OCI-LY7 (cell line): ENCODE data around the gene ITGAV. TPM values are rescaled to one million over a fixed set of nuclear protein-coding genes. Genes with fewer than 3 reads are reported as not detected.

Experiments used
- BruUV-seq: library from RNA; stranded (reverse); fragments of 400-500 nt; replicated peaks from 2 replicates; lab custom pipeline; 2021; lab: Mats Ljungman, UMichigan
- CTCF ChIA-PET: fragments of 300-600 bp; sonication (Branson Sonifier 250); formaldehyde crosslinking; loops from one replicate; lab custom pipeline; 2022; ENCODE audit warnings: antibody characterized with exemption; ENCODE audit not compliant: unreplicated experiment; lab: Charles Lee
- POLR2A ChIA-PET: fragments of 300-600 bp; sonication (Branson Sonifier 250); formaldehyde crosslinking; loops from one replicate; lab custom pipeline; 2022; ENCODE audit warnings: antibody characterized with exemption; lab: Charles Lee
- DNase-seq: peaks from one replicate; pipeline ENCODE4 v3.0.0-alpha.2; 2015; ENCODE audit warnings: low spot score
- H2AFZ ChIP-seq: fragments of 200-600 bp; sonication (generic), shearing (Covaris generic); 2 replicates; pipeline ENCODE4 v1.6.1; 2014; ENCODE audit warnings: mild to moderate bottlenecking, antibody characterized with exemption, low read length, moderate library complexity
- H3K27ac ChIP-seq: fragments of 200-600 bp; sonication (generic); 2 replicates; pipeline ENCODE4 v1.5.1; 2014; ENCODE audit warnings: mixed run types, low read depth, mild to moderate bottlenecking, moderate library complexity, low read length, inconsistent platforms; ENCODE audit not compliant: poor library complexity, severe bottlenecking
- H3K36me3 ChIP-seq: fragments of 200-600 bp; sonication (generic); 2 replicates; pipeline ENCODE4 v1.6.1; 2014; ENCODE audit warnings: mild to moderate bottlenecking, antibody characterized with exemption, low read length, moderate library complexity, mixed read lengths; ENCODE audit not compliant: insufficient read depth
- H3K4me1 ChIP-seq: fragments of 200-600 bp; sonication (generic); 2 replicates; pipeline ENCODE4 v1.5.1; 2014; ENCODE audit warnings: mild to moderate bottlenecking, low read length; ENCODE audit not compliant: insufficient read depth, poor library complexity, severe bottlenecking
- H3K4me2 ChIP-seq: fragments of 200-600 bp; sonication (generic); 2 replicates; pipeline ENCODE4 v1.6.1; 2014; ENCODE audit warnings: mild to moderate bottlenecking, low read length
- H3K4me3 ChIP-seq: fragments of 200-600 bp; sonication (generic); 2 replicates; pipeline ENCODE4 v1.5.1; 2014; ENCODE audit warnings: mild to moderate bottlenecking, low read depth, low read length; ENCODE audit not compliant: poor library complexity, severe bottlenecking
- H3K79me2 ChIP-seq: fragments of 200-600 bp; sonication (generic); 2 replicates; pipeline ENCODE4 v1.6.1; 2016; ENCODE audit warnings: low read depth, mild to moderate bottlenecking, low read length, moderate library complexity, mixed read lengths; ENCODE audit not compliant: insufficient read depth
- H3K9me2 ChIP-seq: fragments of 200-600 bp; sonication (generic); 2 replicates; pipeline ENCODE4 v1.6.1; 2016; ENCODE audit warnings: mild to moderate bottlenecking, low read length, mixed read lengths; ENCODE audit not compliant: insufficient read depth
- H3K9me3 ChIP-seq: fragments of 200-600 bp; sonication (generic); 2 replicates; pipeline ENCODE4 v1.6.1; 2014; ENCODE audit warnings: mild to moderate bottlenecking, mixed run types, low read length, mixed read lengths
- H4K20me1 ChIP-seq: fragments of 200-600 bp; sonication (generic); 2 replicates; pipeline ENCODE4 v1.6.1; 2014; ENCODE audit warnings: mild to moderate bottlenecking, antibody characterized with exemption, low read length, moderate library complexity, mixed read lengths; ENCODE audit not compliant: insufficient read depth
- CTCF ChIP-seq: fragments of 200-600 bp; sonication (generic); conservative IDR thresholded peaks from 2 replicates; pipeline ENCODE4 v1.5.1; 2014; ENCODE audit warnings: mild to moderate bottlenecking, antibody characterized with exemption, low read length, moderate library complexity, mixed read lengths
- EZH2phosphoT487 ChIP-seq: fragments of 200-600 bp; sonication (generic); IDR thresholded peaks from 2 replicates; pipeline ENCODE4 v1.6.1; 2018; ENCODE audit warnings: low read depth, borderline replicate concordance, mild to moderate bottlenecking, mixed run types, antibody characterized with exemption, low read length, moderate library complexity, mixed read lengths
- intact Hi-C: fragments of 100-400 bp; cut with micrococcal nuclease; formaldehyde crosslinking; loops from one replicate; pipeline ENCODE4 v1.10.0; 2022; ENCODE audit not compliant: unreplicated experiment
- total RNA-seq, 2 experiments: library from RNA; depleted of rRNA in 1 of 2; stranded (reverse); fragments of >200 nt in 1 of 2; shearing (Covaris generic) in 1 of 2; gene quantifications; 2 replicates each; pipeline ENCODE4 v1.2.3, GENCODE V29; 2014 to 2022

The ITGAV gene
- total RNA-seq, 2 experiments from 2014 or later = 1.1 to 3.2 TPM

- DNase-seq = no peak
- intact Hi-C loops = no loop called here
- ChIA-PET CTCF (no interaction called here), POLR2A (interaction anchor here (1.1 kb wide), 1 partner anchor 16 kb away, joined by 3 read pairs; no protein-coding TSS in a partner anchor)
- H3K4me2 ChIP-seq = no peak overlapping the region
- no peaks in the 10 kb centered on the region for H3K36me3 ChIP-seq
- H3K79me2 ChIP-seq = no peaks in the 10 kb centered on the region
- H3K4me1 ChIP-seq = no peaks in the 10 kb centered on the region
- no peak overlapping the region for H2AFZ ChIP-seq
- no peaks in the 10 kb centered on the region for H3K9me2 ChIP-seq
- H3K4me3 ChIP-seq = no peak overlapping the region
- no peaks in the 10 kb centered on the region for H3K9me3 ChIP-seq
- no peak for TF ChIP-seq EZH2phosphoT487
- TF ChIP-seq CTCF = no peak
- no TSS peak for BruUV-seq
- no peak overlapping the region for H3K27ac ChIP-seq
- no peaks in the 10 kb centered on the region for H4K20me1 ChIP-seq
Observed at GRCh38 chr2:186569897-186570296, 20.0 kb upstream of the ITGAV start.

- intact Hi-C loops = no loop called here
- TF ChIP-seq CTCF (no peak), EZH2phosphoT487 (no peak)
- H3K9me2 ChIP-seq = no peaks in the 10 kb centered on the region
- BruUV-seq = no TSS peak
- H3K4me3 ChIP-seq = no peak overlapping the region
- ChIA-PET POLR2A (interaction anchor here (0.6 to 1.1 kb wide), 3 partner anchors 10 to 297 kb away, joined by 3 to 4 read pairs (median 3); no protein-coding TSS in a partner anchor), CTCF (no interaction called here)
- no peaks in the 10 kb centered on the region for H4K20me1 ChIP-seq
- no peaks in the 10 kb centered on the region for H3K4me1 ChIP-seq
- H3K4me2 ChIP-seq = no peak overlapping the region
- no peaks in the 10 kb centered on the region for H3K9me3 ChIP-seq
- H3K27ac ChIP-seq = no peak overlapping the region
- H3K36me3 ChIP-seq = no peaks in the 10 kb centered on the region
- no peak overlapping the region for H2AFZ ChIP-seq
- no peaks in the 10 kb centered on the region for H3K79me2 ChIP-seq
- DNase-seq = no peak
Observed at GRCh38 chr2:186570604-186571003, 19.3 kb upstream of the ITGAV start.

GRCh38 chr2:186572705-186573104 lies 17.2 kb upstream of the ITGAV start:
- BruUV-seq = no TSS peak
- H2AFZ ChIP-seq = no peak overlapping the region
- H3K9me2 ChIP-seq = no peaks in the 10 kb centered on the region
- CTCF ChIA-PET = no interaction called here
- TF ChIP-seq EZH2phosphoT487 = no peak
- TF ChIP-seq CTCF = no peak
- H3K79me2 ChIP-seq = no peaks in the 10 kb centered on the region
- intact Hi-C loops = no loop called here
- POLR2A ChIA-PET = interaction anchor here (0.5 to 2.5 kb wide), 3 partner anchors 11 to 537 kb away, joined by 3 to 7 read pairs (median 5); no protein-coding TSS in a partner anchor
- H3K4me1 ChIP-seq = no peaks in the 10 kb centered on the region
- no peaks in the 10 kb centered on the region for H3K9me3 ChIP-seq
- no peak overlapping the region for H3K4me3 ChIP-seq
- no peaks in the 10 kb centered on the region for H3K36me3 ChIP-seq
- no peak overlapping the region for H3K27ac ChIP-seq
- H3K4me2 ChIP-seq = no peak overlapping the region
- no peaks in the 10 kb centered on the region for H4K20me1 ChIP-seq
- no peak for DNase-seq
